NT2/D1 (cell line): ENCODE measurements around the gene GTF3C5.

Experiments used
- SUZ12 ChIP-seq: IDR thresholded peaks from 2 replicates; pipeline ENCODE4 v1.6.1; 2011; ENCODE audit not compliant: insufficient read length, insufficient read depth; ENCODE audit errors: extremely low read depth
- YY1 ChIP-seq: IDR thresholded peaks from 2 replicates; pipeline ENCODE4 v1.6.1; 2011; ENCODE audit not compliant: insufficient read length, insufficient read depth
- ZNF274 ChIP-seq: IDR thresholded peaks from 2 replicates; pipeline ENCODE4 v1.6.1; 2011; ENCODE audit warnings: mild to moderate bottlenecking, low read depth, low read length

DNA sequence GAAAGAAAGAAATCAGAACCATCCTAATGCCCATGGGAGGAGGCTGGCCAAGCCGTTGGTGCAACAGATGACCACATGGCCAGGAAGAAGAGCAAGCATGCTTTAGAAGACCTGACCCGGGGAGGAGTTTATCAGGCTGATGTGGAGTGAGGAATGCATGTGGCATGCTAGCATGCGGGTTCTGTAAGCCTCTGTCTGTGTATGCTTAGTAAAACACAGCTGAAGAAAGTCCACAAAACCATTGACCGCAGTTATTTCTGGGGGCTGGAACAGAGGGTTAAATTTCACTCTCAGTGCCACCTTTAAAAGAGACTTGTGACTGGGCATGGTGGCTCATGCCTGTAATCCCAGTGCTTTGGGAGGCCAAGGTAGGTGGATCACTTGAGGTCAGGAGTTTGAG lies 33.2 kb upstream of the GTF3C5 start:
- no peak for TF ChIP-seq SUZ12
- TF ChIP-seq YY1, result no peak
- TF ChIP-seq ZNF274, result no peak
